Measurements from ENCODE around the gene WIPI1. TPM values are rescaled to one million over a fixed set of nuclear protein-coding genes. Genes with fewer than 3 reads are reported as not detected.

Gene WIPI1
- total and polyA plus RNA-seq, 2 of the 13 experiments (the other 11 are each of a cell fraction or from before 2014, with no cell fraction given) = 29.4 to 141 TPM

DNA sequence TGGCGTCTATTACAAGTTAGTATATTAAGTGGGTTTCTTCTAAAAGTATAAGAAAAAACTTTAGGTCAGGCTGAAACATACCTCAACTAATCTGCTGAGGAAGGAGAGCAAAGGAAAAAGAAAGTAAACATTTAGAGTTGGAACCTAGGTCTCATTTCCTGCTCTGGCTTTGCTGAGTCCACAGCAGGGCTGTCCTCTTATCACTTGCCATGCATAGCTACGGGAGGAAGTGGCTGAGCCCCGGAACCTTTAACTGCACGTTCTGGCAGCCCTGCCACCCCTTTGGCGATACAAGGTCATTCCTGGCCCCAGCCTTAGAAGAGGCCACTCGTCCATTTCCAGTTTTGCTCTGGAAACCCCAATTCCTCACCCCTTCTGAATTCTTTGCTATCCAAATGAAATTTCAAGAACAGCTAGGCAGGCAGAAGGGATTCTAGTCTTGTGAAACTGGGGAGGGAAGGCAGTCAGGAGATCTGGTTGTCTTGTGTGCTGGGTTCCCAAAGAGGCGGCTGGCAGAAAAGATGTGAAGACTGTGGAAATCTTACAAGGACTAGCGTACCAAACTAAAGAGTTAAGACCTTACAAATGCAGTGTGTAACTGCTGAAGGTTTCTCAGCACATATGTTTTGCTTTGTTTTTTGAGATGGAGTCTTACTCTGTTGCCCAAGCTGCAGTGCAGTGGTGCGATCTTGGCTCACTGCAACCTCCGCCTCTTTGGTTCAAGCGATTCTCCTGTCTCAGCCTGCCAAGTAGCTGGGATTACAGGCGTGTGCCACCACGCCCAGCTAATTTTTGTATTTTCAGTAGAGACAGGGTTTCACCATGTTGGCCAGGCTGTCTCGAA, 19.1 kb downstream of the WIPI1 start (continued):
- TF ChIP-seq, protein P1, sequence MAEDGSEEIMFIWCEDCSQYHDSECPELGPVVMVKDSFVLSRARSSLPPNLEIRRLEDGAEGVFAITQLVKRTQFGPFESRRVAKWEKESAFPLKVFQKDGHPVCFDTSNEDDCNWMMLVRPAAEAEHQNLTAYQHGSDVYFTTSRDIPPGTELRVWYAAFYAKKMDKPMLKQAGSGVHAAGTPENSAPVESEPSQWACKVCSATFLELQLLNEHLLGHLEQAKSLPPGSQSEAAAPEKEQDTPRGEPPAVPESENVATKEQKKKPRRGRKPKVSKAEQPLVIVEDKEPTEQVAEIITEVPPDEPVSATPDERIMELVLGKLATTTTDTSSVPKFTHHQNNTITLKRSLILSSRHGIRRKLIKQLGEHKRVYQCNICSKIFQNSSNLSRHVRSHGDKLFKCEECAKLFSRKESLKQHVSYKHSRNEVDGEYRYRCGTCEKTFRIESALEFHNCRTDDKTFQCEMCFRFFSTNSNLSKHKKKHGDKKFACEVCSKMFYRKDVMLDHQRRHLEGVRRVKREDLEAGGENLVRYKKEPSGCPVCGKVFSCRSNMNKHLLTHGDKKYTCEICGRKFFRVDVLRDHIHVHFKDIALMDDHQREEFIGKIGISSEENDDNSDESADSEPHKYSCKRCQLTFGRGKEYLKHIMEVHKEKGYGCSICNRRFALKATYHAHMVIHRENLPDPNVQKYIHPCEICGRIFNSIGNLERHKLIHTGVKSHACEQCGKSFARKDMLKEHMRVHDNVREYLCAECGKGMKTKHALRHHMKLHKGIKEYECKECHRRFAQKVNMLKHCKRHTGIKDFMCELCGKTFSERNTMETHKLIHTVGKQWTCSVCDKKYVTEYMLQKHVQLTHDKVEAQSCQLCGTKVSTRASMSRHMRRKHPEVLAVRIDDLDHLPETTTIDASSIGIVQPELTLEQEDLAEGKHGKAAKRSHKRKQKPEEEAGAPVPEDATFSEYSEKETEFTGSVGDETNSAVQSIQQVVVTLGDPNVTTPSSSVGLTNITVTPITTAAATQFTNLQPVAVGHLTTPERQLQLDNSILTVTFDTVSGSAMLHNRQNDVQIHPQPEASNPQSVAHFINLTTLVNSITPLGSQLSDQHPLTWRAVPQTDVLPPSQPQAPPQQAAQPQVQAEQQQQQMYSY (CRISPR knock-in tag; IDR thresholded peaks at IDR 0.05) = no peak
- TF ChIP-seq, protein P2, sequence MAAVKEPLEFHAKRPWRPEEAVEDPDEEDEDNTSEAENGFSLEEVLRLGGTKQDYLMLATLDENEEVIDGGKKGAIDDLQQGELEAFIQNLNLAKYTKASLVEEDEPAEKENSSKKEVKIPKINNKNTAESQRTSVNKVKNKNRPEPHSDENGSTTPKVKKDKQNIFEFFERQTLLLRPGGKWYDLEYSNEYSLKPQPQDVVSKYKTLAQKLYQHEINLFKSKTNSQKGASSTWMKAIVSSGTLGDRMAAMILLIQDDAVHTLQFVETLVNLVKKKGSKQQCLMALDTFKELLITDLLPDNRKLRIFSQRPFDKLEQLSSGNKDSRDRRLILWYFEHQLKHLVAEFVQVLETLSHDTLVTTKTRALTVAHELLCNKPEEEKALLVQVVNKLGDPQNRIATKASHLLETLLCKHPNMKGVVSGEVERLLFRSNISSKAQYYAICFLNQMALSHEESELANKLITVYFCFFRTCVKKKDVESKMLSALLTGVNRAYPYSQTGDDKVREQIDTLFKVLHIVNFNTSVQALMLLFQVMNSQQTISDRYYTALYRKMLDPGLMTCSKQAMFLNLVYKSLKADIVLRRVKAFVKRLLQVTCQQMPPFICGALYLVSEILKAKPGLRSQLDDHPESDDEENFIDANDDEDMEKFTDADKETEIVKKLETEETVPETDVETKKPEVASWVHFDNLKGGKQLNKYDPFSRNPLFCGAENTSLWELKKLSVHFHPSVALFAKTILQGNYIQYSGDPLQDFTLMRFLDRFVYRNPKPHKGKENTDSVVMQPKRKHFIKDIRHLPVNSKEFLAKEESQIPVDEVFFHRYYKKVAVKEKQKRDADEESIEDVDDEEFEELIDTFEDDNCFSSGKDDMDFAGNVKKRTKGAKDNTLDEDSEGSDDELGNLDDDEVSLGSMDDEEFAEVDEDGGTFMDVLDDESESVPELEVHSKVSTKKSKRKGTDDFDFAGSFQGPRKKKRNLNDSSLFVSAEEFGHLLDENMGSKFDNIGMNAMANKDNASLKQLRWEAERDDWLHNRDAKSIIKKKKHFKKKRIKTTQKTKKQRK (IDR thresholded peaks at IDR 0.05; ENCODE audit: low read length) = no peak
- TF ChIP-seq, protein P3, sequence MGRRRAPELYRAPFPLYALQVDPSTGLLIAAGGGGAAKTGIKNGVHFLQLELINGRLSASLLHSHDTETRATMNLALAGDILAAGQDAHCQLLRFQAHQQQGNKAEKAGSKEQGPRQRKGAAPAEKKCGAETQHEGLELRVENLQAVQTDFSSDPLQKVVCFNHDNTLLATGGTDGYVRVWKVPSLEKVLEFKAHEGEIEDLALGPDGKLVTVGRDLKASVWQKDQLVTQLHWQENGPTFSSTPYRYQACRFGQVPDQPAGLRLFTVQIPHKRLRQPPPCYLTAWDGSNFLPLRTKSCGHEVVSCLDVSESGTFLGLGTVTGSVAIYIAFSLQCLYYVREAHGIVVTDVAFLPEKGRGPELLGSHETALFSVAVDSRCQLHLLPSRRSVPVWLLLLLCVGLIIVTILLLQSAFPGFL (CRISPR knock-in tag; IDR thresholded peaks at IDR 0.05) = no peak
- TF ChIP-seq ZNF761 (CRISPR knock-in tag; conservative IDR thresholded peaks at IDR 0.05) (no peak), ZIK1 (CRISPR knock-in tag; IDR thresholded peaks at IDR 0.05; ENCODE audit: borderline replicate concordance, low read depth) (no peak), HNRNPL (IDR thresholded peaks at IDR 0.05; ENCODE audit: low read depth, low read length) (no peak), SP4 (CRISPR knock-in tag; IDR thresholded peaks at IDR 0.05) (peak; percentile 48; the same call in 1 of the 2 replicates), KDM3A (CRISPR knock-in tag; IDR thresholded peaks at IDR 0.05; ENCODE audit: low read depth) (peak; percentile 75; the same call in 1 of the 2 replicates), KLF13 (CRISPR knock-in tag; IDR thresholded peaks at IDR 0.05) (no peak), NFIC (IDR thresholded peaks at IDR 0.05; ENCODE audit: low read length) (no peak)
- TF ChIP-seq, protein P4, sequence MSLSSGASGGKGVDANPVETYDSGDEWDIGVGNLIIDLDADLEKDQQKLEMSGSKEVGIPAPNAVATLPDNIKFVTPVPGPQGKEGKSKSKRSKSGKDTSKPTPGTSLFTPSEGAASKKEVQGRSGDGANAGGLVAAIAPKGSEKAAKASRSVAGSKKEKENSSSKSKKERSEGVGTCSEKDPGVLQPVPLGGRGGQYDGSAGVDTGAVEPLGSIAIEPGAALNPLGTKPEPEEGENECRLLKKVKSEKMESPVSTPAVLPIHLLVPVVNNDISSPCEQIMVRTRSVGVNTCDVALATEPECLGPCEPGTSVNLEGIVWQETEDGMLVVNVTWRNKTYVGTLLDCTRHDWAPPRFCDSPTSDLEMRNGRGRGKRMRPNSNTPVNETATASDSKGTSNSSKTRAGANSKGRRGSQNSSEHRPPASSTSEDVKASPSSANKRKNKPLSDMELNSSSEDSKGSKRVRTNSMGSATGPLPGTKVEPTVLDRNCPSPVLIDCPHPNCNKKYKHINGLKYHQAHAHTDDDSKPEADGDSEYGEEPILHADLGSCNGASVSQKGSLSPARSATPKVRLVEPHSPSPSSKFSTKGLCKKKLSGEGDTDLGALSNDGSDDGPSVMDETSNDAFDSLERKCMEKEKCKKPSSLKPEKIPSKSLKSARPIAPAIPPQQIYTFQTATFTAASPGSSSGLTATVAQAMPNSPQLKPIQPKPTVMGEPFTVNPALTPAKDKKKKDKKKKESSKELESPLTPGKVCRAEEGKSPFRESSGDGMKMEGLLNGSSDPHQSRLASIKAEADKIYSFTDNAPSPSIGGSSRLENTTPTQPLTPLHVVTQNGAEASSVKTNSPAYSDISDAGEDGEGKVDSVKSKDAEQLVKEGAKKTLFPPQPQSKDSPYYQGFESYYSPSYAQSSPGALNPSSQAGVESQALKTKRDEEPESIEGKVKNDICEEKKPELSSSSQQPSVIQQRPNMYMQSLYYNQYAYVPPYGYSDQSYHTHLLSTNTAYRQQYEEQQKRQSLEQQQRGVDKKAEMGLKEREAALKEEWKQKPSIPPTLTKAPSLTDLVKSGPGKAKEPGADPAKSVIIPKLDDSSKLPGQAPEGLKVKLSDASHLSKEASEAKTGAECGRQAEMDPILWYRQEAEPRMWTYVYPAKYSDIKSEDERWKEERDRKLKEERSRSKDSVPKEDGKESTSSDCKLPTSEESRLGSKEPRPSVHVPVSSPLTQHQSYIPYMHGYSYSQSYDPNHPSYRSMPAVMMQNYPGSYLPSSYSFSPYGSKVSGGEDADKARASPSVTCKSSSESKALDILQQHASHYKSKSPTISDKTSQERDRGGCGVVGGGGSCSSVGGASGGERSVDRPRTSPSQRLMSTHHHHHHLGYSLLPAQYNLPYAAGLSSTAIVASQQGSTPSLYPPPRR (CRISPR knock-in tag; IDR thresholded peaks at IDR 0.05; ENCODE audit: borderline replicate concordance) = peak; percentile 55; the same call in 1 of the 2 replicates
- TF ChIP-seq, protein P5, sequence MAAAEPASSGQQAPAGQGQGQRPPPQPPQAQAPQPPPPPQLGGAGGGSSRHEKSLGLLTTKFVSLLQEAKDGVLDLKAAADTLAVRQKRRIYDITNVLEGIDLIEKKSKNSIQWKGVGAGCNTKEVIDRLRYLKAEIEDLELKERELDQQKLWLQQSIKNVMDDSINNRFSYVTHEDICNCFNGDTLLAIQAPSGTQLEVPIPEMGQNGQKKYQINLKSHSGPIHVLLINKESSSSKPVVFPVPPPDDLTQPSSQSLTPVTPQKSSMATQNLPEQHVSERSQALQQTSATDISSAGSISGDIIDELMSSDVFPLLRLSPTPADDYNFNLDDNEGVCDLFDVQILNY (CRISPR knock-in tag; conservative IDR thresholded peaks at IDR 0.05) = no peak

Data from HepG2 (cell line).